Left renal pelvis (tissue), 4 donors: ENCODE measurements around the gene CLEC2D. TPM values are rescaled to one million over a fixed set of nuclear protein-coding genes. Genes with fewer than 3 reads are reported as not detected.
"Not testable (repeated sequence)": the region's sequence is repeated elsewhere in the genome, so short reads cannot be mapped to it uniquely, and the experiment has no call there.

Experiments
- DNase-seq, 4 donors: peaks; one replicate each; pipeline ENCODE4 v3.0.0-alpha.2; 2013; ENCODE audit warnings: low read depth in 4 of 4, low spot score in 3 of 4
- polyA plus RNA-seq, 4 donors: library from polyadenylated mRNA; unstranded; fragments of 120-200 nt; gene quantifications; one replicate each; pipeline ENCODE4 v1.2.1, GENCODE V29; 2013; ENCODE audit not compliant: insufficient read length in 4 of 4

CLEC2D gene
- polyA plus RNA-seq, 4 donors: 10.3 to 24.7 (median 16.0) TPM

GRCh38 chr12:9725213-9725870, 55.8 kb downstream of the CLEC2D start:
- DNase-seq: no peak

- no peak for DNase-seq
Observed at GRCh38 chr12:9727813-9728212, 58.3 kb downstream of the CLEC2D start.

GRCh38 chr12:9729082-9729481, 59.6 kb downstream of the CLEC2D start:
- DNase-seq: no peak

GRCh38 chr12:9730011-9730410, 60.5 kb downstream of the CLEC2D start:
- no peak for DNase-seq

- no peak for DNase-seq
Observed at GRCh38 chr12:9730591-9730990, 61.1 kb downstream of the CLEC2D start.

DNA sequence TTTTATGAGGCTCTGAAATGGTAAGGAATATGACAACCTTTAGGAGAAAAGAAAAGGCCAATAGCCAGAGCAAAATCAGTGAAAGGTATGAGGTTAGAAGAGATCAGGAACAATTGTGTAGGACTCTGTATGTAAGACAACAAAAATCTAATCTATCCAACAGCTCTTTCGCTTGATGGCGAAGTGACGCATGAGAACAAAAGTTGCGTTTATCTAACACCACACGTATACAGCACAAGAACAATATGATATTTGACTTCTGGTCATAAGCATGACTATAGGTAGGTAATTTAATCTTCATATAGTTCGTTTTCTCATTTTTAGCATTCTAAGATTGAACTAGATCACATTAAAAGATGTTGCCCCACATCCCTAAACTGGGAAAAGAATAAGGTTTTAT, 61.9 kb downstream of the CLEC2D start:
- no peak for DNase-seq

- DNase-seq: no peak
Observed at GRCh38 chr12:9731797-9732196, 62.3 kb downstream of the CLEC2D start.

DNA sequence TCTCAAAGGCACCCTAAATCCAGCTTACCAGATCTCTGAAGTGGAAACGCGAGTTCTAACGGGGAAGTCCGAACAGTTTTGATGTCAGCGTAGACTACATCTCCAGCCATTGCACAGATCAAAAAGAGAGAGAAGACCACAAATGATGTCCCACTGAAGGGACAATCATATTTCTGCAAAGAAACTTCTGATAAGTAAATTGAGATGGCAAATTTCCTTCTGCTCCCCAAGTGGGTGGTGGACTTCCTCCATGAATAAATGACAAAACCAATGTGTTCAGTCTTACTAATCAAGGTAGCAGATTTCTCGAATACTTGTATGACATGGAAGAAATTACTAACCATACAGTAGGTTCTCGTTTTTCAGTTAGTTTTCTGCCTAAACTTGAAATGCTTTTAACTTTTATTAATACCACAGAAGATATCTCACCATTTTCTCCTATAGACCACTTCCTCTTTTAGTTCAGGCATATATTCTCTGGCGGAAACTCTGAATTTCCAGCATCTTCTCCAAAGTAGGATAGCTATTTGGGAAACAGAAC, 63.5 kb downstream of the CLEC2D start, which contains the start of gene CLECL1:
Gene CLECL1 (minus strand): TSS at position 177 of the 541 bp plus-strand sequence.
- DNase-seq: no peak

- no peak for DNase-seq
Observed at GRCh38 chr12:9735601-9736000, 66.1 kb downstream of the CLEC2D start.

- no peak for DNase-seq
Observed at GRCh38 chr12:9736936-9737705, 67.6 kb downstream of the CLEC2D start.

GRCh38 chr12:9738905-9739304, 69.4 kb downstream of the CLEC2D start:
- DNase-seq: not testable (repeated sequence)

DNA sequence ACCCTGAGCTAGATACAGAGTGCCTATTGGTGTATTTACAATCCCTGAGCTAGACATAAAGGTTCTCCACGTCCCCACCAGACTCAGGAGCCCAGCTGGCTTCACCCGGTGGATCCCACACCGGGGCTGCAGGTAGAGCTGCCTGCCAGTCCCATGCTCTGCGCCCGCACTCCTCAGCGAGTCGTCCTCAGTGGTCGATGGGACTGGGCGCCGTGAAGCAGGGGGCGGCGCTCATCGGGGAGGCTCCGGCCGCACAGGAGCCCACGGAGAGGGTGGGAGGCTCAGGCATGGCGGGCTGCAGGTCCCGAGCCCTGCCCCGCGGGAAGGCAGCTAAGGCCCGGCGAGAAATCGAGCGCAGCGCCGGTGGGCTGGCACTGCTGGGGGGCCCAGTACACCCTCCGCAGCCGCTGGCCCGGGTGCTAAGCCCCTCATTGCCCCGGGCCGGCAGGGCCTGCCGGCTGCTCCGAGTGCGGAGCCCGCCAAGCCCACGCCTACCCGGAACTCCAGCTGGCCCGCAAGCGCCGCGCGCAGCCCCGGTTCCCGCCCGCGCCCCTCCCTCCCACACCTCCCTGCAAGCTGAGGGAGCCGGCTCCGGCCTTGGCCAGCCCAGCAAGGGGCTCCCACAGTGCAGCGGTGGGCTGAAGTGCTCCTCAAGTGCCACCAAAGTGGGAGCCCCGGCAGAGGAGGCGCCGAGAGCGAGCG, 70.0 kb downstream of the CLEC2D start:
- not testable (repeated sequence) for DNase-seq

GRCh38 chr12:9740106-9740750, 70.7 kb downstream of the CLEC2D start:
- DNase-seq: no peak

DNA sequence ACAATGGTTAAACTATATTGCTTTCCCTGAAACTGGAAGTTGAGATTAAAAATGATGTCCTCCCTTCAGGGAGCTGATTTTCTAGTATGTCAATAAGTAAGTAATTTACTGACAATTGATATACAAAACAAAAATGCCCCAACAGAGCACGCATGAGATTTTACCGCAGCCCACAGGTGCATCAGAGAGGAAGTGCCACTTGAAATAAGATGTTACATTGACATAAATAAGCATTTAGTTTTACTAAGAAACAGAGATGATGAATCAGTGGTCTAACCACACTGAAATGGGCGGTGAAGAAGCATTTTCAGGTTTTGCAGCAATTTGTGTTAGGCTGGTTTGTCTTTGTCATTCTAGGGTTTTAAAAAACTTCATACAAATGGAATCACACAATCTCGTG, 72.2 kb downstream of the CLEC2D start:
- no peak for DNase-seq

DNA sequence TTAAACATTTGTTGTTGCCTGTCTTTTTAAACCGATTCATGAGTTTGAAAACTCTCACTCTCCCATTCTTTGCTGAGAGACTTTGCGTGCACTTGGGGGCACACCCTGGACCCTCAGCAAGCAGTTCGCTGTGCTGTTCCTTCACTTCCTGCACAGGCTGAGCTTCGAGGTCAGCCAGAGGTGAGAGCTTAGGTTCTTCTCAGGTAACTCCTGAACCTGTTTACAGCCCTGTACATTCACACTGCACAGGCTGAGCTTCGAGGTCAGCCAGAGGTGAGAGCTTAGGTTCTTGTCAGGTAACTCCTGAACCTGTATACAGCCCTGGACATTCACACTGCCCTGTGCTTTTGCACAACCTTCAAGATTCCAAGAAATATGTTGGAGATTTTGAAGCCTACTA, 73.1 kb downstream of the CLEC2D start:
- no peak for DNase-seq

DNA sequence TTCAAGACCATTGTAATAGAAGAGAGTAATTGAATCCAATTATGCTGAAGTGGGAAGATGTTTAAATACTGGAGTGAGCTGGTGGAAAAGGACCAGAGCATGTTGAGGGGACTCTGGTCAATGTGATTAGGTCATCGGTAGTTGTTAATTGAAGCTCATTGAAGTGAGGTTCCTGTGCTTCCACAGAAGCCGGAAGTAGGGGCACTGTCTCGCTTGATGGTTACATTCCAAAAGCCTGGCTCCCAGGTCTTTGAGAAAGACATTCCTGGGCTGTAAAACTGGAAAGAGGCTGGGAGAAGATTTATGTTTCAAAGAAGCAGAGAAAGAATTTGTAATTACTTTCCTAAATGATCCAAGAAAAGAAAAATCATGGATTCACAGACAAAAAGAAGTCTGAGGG, 75.7 kb downstream of the CLEC2D start:
- DNase-seq: no peak

Other genes starting within 250 kb of the CLEC2D start
- 1 to 10 TPM; 1.3 to 7.0 (median 4.9) TPM for gene KLRB1, start 61.8 kb upstream of the CLEC2D start, polyA plus RNA-seq
- under 1 TPM in 2 of 4 donors, not detected in 2; 0.41 to 0.74 TPM for gene CLECL1, start 63.4 kb downstream of the CLEC2D start, polyA plus RNA-seq
- 1 to 10 TPM; 1.4 to 8.8 (median 1.6) TPM for gene CD69, start 91.2 kb downstream of the CLEC2D start, polyA plus RNA-seq
- 1 to 10 TPM in 2 of 4 donors, under 1 TPM in 2; 0.42 to 1.3 (median 0.84) TPM for gene KLRF1, start 157.8 kb downstream of the CLEC2D start, polyA plus RNA-seq
- gene CLEC2B, start 199.6 kb downstream of the CLEC2D start, polyA plus RNA-seq: 1 to 10 TPM; 2.6 to 4.2 (median 3.6) TPM
- gene KLRF2, start 211.8 kb downstream of the CLEC2D start, polyA plus RNA-seq: not detected